Lower leg skin (tissue), 3 donors: ENCODE results near the gene JAG2.

ENCODE experiments used
- CTCF ChIP-seq, 3 donors: fragments of 450-650 bp; IDR thresholded peaks; one replicate each; pipeline ENCODE4 v1.5.1; 2016; ENCODE audit warnings: antibody characterized with exemption in 3 of 3, mild to moderate bottlenecking in 3 of 3, moderate library complexity in 2 of 3
- POLR2A ChIP-seq, 2 donors: fragments of 450-650 bp; IDR thresholded peaks; one replicate each; pipeline ENCODE4 v1.6.1; 2016 to 2017; ENCODE audit warnings: antibody characterized with exemption in 2 of 2, mild to moderate bottlenecking in 1 of 2, moderate library complexity in 1 of 2

- no peak for TF ChIP-seq CTCF (IDR thresholded peaks at IDR 0.05)
- no peak for TF ChIP-seq POLR2A (IDR thresholded peaks at IDR 0.05)
Observed at GRCh38 chr14:105166571-105167302, 1.8 kb downstream of the JAG2 start.
